Measurements from ENCODE around the gene PDX1.

PDX1 gene

DNA sequence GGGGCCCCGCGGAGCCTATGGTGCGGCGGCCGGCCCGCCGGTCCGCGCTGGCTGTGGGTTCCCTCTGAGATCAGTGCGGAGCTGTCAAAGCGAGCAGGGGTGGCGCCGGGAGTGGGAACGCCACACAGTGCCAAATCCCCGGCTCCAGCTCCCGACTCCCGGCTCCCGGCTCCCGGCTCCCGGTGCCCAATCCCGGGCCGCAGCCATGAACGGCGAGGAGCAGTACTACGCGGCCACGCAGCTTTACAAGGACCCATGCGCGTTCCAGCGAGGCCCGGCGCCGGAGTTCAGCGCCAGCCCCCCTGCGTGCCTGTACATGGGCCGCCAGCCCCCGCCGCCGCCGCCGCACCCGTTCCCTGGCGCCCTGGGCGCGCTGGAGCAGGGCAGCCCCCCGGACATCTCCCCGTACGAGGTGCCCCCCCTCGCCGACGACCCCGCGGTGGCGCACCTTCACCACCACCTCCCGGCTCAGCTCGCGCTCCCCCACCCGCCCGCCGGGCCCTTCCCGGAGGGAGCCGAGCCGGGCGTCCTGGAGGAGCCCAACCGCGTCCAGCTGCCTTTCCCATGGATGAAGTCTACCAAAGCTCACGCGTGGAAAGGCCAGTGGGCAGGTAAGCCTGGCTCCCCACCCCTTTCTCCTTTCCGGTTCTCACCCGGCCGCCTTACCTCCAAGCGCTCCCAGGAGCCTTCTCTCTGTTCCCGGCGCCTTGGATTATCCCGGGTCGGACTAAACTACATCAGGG lies at the start of gene PDX1:
PDX1 (plus strand) TSS at position 67 of the 743 bp plus-strand sequence; CDS start at position 206, 139 bp downstream.
- peak; percentile 83 for DNase-seq

DNA sequence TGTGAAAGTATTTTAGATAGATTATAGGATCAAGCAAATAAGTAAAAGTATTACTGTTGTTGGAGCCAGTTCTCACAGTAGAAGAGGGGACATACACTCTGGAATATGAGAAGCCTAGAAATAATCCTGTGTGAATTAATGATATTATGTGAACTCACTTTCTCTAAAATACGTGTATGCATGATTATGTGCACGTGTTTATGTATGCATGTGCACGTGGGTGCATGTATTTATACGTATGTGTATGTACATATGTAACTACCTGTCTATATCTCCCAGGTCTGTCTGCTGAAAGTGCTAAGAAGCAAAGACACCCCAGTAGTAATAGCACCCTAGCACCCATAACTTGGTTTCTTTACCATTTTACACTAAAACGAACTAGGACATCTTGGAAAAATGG lies 41.5 kb upstream of the PDX1 start:
- DNase-seq = no peak

DNA sequence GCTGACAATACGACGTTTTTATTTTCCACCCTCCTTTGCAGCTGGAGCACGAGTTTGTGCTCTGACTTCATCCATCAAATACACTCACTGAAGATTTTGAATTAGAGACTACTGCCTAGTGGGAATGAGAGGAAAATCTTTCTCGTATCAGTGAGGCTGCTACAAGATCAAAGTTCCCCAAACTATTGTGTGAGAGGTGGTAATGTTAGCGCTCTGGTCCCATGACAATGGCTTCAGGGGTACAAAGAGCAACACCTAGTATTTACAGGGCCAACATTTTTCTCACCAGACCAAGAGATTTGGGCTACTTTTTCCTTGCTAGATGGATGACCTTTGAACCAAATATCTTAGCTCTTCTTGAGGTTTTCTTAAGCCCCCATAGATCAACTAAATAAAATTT lies 30.3 kb upstream of the PDX1 start:
- no peak for DNase-seq

DNA sequence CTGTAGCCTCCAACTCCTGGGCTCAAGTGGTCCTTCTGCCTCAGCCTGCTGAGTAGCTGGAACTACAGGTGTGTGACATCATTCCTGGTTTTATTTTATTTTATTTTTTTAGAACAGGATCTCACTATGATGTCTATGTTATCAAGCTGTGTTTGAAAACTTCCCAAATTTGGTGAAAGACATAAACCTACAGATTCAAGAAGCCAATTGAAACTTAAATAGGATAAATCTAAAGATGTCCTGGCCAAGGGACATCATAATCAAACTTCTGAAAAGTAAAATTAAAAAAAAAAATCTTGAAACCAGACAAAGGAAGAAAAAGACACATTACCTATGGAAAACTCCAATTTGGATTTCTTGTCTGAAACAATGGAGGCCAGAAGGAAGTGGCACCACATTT lies 23.1 kb upstream of the PDX1 start:
- no peak for DNase-seq

DNA sequence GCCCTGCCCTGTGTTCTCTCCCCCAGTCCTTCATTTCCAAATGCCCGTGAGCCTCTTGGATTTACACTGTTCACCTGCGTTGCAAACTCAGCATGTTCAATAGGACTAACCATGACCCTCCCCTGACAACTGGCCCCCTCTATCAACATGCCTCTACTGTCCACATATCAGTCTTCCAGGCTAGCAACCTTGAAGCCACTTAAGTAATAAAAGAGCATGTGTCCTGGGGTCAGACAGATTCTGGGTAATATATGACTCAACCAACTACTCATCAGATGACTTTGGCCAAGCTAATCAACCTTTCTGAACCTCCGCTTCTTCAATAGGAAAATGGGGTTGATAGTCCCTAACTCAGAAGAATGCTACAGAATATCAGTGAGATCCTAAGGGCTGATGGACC lies 15.1 kb upstream of the PDX1 start:
- no peak for DNase-seq

DNA sequence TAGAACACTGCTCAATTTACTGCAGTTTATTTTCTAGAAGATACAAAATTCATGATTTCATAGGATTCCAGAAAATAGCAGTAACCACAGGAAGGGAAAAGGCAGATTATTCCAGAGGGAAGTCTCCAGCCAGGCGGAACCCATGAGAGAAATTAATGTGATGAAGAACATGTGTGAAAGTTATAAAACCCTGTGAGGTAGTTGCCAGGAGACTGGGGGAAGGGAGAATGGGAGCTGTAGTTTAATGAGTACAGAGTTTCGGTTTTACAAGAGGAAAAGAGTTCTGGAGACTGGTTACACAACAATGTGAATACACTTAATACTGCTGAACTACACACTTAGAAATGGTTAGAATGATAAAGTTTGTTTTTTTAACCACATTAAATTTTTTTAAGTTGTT lies 14.2 kb upstream of the PDX1 start:
- DNase-seq = no peak

DNA sequence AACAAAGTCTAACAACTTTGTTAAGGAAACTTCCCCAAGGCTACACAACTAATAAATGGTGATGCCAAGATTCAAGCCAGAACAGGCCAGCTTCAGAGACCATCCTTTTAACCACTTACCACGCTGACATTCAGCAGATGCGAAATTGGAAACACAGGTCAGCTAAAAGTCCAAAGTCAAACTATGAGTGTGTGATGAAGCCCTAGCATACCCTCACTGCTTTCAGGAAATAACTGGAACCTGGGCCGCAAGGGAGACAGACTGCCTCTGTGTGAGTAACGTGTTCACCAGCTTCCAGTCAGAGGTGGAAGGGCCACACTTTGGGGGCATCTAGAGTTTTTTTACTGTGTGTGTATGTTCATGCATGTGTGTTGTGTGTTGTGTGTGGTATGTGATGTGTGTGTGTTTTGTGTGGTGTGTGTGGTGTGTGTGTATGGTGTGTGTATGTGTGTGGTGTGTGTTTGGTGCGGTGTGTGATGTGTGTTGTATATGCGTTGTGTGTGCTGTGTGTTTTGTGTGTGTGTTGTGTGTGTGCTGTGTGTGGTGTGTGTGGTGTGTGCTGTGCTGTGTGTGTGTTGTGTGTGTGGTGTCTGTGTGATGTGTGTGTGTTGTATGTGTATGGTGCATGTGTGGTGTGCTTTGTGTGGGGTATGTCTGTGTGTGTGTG lies 12.5 kb upstream of the PDX1 start:
- no peak for DNase-seq

DNA sequence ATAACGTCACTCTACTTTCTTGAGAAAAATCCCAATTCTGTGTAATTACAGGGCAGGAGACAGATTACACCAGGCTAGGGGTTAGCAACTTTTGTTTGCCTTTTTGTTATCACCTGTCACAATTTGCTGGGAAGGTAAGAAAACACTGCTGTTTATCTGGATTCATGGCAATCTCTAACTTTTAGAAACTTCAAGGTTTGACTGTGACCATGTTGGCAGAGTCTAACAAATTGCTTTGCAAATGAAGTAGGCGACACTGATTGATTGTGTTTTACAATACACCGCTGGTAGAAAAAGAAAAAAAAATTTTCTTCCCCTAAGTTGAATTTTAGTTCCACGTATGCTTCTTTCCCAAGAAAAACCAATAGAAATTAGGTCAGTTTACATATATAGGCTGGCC lies 10.4 kb upstream of the PDX1 start:
- DNase-seq = no peak

DNA sequence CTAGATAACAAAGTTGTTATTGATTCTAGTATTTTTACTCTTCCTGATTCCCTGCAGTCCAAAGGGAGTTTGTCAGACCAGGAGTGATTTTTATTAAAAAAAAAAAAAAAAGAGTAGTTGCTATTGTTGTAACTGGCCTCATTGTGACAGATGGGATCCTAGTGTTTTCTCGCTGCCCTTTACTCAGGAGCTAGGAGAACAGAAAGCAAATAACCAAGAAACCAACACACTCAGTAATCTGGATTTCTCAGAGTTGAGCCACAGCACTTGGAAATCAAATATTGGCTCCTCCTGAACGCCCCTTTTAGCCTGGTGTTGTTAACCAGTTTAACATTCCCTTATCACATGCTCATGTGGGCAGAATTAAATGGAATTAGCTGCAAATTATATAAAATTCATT lies 8.3 kb upstream of the PDX1 start:
- no peak for DNase-seq

DNA sequence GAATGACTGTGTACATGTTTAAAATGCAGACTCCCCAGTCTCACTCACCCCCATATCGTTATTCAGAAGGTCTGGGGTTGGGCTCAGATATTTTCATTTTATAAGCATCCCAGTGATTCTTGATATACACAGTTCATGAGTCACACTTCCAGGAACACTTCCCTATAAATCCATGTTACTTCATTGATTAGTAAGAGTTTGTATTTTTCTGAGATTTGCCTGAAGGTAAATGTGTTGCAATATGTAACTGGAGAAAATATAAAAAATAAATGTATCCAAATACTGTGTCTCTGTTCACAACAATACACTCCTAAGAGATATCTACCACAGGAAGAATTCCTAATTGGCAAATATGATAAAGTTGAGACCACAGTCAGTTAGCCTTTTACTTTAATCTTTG lies 6.6 kb upstream of the PDX1 start:
- no peak for DNase-seq

DNA sequence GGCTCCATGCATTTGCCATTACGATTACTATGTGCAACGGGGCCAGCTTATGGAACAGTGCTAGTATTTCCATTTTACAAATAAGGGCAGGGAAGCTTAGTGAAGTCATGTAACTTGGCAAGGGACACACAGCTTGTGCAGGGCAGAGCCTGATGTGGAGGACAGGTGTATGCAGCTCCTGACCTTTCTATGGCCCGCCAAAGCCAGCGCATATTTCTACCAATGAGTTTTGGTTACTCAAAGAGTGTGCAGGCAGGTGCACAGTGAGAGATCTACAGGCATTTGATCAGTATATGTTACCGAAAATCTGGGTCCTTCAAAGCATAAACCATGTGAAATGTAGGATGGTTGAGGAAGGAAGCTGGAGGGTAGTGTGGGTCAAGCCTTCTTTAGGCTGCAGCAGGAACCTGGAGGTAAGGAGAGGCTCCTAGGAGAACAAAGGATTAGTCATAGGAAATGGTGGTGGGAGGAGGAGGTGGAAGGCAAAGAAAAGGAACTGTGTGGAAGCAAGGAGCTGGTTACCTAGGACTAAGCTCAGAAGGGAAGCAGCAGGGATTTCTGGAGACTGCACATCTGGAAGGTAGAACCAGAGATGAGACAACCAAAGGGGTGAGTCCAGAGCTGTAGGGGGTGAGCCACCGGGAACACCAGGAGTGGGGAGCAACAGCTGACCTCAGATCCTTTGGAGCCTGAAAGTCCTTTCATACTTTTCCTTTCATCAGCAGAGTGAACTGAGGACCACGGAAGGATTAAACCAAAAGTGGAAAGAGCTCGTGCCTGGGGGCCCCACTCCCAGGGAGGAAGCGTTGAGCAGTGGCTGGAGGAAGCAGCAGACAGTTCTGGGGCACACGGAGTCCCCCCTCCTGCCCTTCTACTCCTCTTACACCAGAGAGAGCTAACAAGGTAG lies 4.2 kb upstream of the PDX1 start:
- no peak for DNase-seq

DNA sequence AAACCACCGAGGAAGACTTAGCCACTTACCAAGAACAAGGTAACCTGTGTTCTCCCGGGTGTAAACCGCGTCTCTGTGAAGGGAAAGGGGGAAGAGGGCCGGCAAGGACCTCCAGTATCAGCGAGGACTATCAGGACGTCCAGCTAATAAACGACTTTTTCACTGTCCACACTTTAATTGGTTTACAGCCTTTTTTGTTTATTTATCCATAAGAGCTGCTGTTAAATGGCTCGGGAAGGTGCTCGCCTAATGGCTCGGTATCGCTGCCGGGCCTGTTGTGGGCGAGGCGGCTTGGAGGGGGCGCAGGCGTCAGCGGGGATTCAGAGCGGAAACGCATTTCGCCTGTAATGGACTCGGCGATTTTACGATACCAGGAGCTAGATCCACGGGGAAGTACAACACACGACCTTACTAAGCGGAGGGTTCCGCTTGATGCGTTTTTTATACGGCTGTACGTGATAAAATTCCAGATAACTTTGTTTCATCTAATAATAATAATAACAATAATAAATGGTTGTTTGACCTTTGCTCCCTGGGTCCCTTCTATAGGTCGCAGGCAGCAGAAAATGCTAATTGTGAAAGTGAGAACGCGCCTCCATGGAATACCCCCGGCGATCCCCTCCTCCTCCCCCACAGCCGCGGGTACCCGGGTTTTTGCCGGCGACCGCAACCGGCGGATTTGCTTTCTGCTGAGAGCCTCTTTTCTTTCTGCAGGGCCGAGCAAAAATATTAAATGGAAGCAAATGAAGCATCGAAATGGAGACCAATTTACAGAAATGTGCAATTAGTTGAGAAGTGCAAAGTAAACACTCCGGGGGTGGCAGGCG lies 2.5 kb upstream of the PDX1 start:
- peak; percentile 79 for DNase-seq

DNA sequence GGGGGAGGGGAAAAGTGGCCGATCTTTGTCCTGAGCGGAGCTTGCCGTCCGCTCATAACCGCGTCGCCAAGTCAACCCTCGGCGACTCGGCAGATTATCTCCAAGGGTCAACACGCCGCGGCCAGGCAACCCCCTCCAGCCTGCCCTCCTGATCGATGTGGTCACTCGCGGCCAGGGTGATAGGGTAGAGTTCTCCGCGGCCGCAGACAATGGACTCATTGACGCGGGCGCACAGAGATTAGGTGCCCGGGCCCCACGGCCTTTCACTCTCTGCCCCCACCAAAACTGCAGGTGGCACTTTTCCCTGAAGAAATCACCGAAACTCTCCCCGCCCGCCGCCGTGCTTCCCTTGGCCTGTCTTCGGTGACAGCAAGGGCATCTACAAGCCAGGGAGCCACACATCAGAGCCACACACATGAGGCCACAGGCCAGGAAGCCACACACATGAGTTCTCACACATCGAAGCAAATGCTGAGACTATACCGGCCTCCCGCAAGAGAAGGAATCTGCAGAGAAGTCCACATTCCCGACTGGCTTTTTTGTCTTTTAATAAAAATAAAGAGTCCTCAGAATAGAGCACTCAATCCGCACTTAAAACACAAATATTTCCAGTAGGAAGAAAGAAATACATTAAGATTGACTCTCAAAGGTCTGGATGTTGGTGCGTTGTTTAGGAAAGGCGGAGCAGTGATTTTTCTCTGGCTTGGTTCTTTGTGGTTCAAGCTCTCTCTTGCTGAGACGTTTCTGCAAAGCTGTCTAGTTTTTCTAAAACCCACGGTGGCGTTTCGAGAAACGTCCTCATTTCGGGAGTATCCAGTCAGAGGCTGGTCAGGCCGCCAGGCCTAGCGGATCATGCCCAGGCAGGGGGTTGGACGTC lies 1.5 kb upstream of the PDX1 start:
- DNase-seq = peak; percentile 66

DNA sequence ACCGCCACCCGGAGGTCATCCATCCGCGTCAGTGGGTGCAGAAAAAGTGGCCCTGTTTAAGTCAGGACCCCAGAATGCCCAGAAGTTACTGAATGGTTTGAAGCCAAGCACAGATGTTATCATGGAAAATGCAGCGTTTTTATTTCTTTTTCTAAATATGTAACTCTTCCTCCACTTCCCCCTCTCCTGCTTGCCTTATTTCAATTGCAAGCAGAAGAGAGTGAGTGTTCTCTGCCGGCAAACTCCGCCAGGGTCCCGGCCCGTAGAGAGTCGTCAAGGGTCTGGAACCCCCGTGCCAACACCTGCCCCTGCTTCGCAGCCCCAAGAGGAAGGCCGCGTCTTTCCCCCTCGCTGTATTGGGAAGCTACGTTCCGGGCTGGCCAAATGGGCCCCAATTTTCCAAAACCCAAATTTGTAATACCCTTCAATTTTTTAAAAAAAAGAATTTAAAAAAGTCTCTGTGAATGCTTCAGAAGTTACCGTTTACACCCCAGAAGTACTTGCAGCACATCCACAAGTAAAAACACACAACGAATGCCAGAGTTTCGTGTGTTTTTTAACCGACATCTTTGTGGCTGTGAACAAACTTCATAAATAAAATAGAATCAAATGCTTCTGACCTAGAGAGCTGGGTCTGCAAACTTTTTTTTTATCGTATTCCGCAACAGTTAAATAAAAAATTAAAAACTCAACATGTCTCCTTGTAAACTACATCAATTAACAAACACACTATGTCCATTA lies 712 bp upstream of the PDX1 start:
- DNase-seq = peak; percentile 74

DNA sequence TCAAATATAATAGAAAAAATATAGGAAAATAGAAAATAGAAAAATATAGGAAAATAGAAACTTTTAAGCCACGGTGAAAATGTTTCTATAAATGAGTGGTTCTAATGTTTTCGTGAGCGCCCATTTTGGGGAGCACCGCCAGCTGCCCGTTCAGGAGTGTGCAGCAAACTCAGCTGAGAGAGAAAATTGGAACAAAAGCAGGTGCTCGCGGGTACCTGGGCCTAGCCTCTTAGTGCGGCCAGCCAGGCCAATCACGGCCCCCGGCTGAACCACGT lies 204 bp upstream of the PDX1 start:
- DNase-seq = no peak

DNA sequence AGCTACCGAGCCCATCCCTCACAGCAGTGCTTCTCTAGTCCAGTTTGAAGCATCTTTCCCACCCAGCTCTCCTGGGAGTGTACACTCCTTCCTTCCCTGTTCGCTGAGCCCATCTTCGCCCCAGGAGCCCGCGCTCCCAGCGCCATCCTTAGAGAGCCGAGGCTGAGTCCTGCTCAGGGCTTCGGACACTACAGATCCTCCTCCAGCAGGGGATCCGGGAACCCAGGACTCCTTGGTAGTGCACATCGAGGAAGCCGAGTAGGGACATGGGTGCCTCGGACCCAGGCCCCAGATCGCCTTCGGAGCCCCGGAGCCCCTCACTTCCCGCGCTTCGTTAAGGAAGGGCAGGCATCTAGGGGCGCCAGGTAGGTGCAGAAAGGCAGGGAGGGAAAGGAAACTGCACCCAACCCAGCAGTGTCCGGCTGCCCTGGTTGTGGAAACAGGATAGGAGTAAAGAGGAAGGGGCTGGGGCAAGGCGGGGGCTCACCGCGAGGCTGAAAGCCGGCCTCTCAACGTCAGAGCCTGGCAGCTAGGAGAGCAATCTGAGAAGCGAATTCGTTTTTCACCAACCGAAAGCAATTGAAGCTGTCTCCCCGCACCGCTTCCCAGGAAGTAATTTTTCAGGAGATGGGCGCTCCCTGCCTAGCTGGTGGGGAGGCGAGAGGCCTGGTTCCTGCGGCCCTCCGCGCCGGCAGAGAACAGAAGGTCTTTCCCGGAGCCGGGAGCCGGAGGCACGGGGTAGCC lies 1.0 kb downstream of the PDX1 start:
- DNase-seq = peak; percentile 74

DNA sequence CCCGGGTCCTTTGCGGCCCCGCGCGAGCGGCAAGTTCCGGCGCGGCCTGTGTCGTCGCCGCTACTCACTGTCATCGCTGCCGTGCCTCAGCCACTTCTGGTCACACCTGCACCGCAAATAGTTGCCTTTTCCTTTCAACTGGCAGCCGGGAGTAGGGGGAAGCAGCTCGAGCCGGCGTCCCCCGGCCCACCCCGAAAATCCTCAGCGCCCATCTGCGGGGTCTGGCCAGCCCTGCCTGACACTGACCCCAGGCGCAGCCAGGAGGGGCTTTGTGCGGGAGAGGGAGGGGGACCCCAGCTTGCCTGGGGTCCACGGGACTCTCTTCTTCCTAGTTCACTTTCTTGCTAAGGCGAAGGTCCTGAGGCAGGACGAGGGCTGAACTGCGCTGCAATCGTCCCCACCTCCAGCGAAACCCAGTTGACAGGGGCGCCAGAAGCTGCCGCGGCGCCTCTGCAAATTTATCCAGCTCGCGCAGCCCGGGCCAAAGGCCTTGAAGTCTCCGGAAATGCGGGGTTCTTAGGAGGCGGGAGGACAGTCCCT lies 1.7 kb downstream of the PDX1 start:
- DNase-seq = no peak

DNA sequence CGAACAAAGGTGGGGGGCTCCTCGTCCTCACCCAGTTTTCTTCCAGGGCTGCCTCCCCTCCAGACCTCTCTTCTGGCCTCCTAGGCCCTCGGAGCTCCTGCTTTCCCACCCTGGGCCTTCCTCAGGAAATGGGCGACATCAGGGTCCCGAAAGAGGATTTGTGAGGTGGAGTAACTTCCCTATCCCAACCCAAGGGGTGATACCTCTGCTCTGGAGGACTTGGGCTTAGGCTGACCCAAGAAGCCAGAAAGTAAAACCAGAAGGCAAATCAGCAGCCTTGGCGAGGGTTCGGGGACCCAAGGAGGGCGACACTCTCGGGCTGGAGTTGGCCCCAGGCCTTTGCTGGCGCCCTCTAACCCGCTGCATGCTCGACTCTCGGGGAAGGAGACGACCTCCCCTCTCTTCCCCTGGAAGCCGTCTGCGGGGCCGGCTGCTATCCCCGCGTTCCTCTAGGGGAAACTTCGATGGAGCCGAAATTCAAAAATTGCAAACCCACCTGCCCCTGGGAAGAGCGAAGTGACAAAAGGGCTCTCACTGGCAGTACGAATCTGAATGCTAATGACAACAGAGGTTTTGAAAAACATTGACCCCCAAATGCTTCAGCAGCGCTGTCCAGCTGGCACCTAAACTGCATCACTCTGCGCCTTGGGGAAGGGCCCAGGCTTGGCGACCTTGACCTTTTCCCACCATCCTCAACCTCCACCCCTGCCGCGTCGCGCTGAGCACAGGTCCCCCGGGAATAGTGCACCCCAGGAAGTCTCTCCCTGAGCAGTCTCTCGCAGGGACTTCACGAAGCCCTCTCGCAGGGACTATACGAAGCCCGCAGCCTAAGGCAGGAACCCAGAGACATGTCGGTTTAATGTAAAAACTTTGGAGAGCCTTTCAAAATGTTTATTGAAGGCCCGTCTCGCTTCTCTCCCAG lies 2.4 kb downstream of the PDX1 start:
- DNase-seq = peak; percentile 58

All from retina (tissue), 1 donor.